ENCODE data around the gene RTN3. TPM values are rescaled to one million over a fixed set of nuclear protein-coding genes. Genes with fewer than 3 reads are reported as not detected.
"Not testable (repeated sequence)": the region's sequence is repeated elsewhere in the genome, so short reads cannot be mapped to it uniquely, and the experiment has no call there.

The RTN3 gene
- total RNA-seq, 1 donor from 2014 or later = 34.1 TPM

DNA sequence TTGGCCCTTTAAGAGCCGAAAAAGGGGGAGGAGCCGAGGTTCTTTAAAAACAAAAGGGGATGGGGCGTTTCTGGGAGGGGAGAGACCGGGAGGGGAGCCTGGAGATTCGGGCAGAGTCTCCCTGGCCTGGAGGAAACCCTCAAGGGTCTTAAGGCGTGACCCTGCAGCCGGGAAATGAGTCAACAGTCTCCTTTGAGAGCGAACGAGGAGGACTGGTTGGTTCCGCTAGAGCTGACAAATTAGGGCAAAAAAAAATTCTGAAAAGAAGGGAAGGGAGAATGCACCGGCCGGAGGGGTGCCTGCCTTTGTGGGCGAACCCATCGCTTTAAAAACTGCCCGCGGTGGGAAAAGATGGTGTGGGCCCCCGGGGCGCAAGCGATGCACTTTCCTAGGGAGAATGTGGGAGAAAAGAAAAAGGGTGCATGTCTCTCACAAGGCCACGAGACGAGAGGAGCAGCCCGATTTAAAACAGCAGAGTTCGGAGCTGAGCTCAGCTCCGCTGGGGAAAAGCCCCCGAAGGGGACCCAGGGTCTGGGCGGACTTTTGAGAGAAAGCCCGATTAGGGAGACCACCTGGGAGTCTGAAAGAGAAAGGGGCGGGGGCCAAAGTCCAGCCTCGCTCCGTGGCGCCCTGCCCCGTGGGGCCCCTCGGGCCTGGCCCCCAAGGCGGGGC, 86.4 kb downstream of the RTN3 start:
- DNase-seq (ENCODE audit: low read depth in 2 of 2) = peak in 1 of 2 donors; percentile 59

DNA sequence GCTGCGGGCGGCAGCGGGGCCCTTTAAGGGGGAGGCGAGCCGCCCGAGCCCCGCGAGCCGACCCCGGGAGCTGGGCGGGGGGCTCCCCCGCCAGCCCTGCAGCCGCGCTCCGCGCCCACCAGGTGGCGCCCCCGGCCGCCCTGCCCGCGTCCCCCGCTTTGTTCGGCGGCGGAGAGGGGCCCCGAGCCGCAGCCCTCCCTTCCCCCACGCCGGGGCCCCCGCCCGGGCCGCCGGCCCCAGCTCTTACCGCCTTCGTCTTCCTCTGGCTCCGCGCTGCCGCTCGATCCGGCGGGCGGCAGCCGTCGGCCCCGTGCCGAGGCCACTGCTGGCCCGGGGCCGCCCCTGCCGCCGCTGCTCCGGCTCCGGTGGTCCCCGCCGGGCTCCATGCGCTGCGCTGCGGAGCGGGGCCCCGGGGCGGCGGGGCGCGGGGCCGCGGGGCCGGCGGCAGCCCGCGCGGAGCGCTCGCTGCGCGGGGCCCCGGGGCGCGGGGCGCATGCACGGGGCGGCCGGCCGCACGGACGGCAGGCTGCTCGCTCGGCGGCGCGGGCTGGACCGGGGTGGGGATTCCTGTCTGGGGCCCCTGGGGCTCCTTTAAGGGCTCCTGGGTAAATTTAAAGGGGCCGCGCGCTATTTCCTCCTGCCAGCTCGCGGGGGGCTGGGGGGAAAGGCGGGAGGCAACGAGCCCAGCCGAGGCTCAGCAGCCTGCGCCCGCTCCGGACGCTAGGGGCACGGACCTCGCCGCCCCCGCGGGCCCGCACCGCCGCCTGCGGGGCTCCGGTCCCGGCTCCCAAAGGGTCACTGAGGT, 87.1 kb downstream of the RTN3 start, which contains the start of gene ZFTA:
Gene ZFTA, minus strand, starts transcription at position 539 of the 805 bp plus-strand sequence. Its CDS starts 153 bp downstream, at position 386.
- DNase-seq (ENCODE audit: low read depth in 2 of 2) = peak in 1 of 2 donors; percentile 57

DNA sequence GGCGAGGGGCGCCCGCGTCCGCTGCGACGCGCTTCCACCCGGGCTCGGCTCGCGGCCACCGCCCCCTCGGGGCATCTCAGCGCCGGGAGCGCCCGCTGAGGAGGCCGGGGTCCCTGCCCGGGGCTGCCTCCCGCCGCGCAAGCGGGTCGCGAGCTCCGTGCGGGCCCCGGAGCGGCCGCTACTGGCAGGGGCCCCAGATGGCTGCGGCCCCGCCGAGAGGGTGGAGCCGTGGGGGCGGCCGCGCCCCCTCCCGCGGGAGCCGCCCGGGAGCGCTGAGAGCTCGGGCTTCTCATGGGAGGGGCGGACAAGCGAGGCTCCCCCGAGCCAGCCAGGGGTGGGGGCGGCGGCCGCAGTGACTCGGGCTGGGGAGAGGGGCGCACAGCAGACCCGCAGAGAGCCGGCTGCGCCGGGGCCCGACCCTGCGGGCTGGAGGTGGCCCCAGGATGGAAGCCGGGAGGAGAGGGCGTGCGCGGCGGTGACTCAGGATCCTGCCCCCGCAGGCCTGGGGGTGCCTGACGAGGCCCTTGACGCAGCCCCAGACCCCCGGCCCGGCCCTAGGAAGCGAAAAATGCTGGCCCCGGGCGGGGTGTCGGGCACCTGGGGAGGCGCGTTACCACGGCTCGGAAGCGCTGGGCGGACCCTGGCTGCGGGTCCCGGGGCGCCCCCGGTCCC, 87.9 kb downstream of the RTN3 start:
- peak in 1 of 2 donors; percentile 50 for DNase-seq (ENCODE audit: low read depth in 2 of 2)

DNA sequence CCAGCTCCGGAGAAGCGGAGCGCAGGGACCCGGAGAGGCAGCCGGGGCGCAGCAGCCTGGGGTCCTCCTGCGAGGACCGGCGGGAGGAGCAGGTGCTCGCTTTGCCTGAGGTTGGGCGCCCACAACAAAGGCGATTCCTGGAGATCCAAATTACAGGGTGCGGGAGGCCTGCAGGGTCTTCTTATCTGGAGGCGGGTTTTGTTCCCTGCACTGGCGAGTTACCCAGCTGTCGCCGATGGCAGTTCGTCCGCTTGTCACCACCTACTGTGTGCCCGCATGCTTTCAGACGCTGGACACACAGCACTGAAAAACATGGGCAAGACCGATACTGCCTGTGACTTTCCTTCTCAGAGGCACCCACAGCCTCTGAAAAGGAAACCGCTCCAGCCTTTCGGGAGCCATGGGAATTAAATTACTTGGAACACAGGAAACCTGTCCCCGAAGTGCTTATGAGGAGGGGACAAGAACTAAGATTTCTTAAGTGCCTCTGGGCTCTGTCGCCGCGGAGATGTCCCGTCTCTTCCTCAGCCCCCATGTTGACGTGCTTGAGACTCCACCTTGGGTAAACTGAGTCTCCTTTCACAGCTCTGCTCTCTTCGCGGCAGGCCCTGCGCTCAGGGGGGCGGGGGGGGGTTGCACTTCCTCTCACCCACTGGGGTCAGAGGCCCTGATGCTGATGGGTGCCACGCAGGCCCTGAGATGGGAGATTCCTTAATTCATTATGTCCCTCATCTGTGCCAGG, 88.6 kb downstream of the RTN3 start:
- DNase-seq (ENCODE audit: low read depth in 2 of 2) = no peak

DNA sequence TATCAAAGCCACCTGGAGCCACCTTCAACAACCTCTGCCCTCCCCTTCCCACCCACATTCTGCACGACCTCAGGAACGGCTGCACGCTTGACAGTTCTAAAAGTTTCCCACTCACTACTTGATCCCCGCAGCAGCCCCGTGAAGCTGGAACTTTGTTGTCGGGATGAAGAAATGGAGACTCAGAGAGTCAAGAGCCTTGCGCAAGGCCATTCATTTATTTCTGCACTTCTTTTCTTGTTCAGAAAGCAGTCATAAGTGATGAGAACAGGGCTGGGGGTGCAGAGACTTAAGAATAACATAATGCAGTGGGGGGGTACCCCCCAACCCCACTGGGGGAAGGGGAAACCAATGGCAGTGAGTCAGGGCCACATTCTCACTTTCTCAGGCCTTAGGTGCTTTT, 89.5 kb downstream of the RTN3 start:
- no peak for DNase-seq (ENCODE audit: low read depth in 2 of 2)

DNA sequence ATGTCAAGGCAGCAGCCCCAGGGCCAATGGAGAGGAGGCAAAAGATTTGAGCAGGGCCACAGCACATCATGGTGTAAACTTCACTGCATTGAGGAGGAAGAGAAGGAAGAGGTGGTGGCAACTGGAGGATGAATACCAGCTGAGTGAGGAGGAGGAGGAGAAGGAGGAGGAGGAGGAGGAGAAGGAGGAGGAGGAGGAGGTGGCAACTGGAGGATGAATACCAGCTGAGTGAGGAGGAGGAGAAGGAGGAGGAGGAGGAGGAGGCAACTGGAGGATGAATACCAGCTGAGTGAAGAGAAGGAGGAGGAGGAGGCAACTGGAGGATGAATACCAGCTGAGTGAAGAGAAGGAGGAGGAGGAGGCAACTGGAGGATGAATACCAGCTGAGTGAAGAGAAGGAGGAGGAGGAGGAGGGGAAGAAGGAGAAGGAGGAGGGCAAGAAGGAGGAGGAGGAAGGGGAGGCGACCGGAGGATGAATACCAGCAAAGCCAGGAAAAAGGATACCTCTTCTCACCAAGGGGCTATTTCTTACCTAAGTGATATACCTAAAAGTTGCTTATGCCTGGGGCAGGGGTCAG, 90.5 kb downstream of the RTN3 start:
- DNase-seq (ENCODE audit: low read depth in 2 of 2) = not testable (repeated sequence)

DNA sequence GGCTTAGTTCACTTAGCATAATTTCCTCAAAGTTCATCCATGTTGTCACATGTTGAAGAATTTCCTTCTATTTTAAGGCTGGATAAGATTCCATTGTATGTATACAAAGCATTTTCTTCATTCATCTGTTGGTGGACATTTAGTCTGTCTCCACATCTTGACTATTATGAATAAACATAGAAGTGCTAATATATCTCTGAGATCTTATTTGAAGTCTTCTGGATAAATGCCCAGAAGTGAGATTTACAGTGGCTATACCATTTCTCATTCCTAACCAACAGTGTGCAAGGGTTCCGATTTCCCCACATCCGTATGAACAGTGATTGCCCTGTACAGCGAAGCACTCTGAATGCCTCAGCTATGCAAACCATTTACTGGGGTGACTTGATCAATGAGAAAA, 93.9 kb downstream of the RTN3 start:
- no peak for DNase-seq (ENCODE audit: low read depth in 2 of 2)

DNA sequence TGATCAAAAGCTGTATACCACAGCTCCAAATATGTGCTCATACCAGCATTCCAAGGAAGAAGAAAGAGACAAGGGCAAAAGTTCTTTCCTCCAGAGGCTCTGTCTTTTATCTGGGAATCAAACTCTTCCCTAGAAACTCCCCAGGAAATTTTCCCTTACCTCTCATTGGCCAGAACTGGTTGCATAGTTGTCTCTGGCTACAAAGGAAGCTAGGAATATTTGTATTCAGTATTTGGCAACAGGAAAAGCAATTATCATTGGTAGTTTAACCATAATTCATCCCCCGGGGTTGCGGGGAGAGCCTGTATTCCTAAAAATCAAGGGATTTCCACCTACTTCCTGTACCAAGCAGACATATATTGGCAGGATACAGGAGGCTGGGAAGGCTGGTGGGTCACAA, 97.7 kb downstream of the RTN3 start:
- DNase-seq (ENCODE audit: low read depth in 2 of 2) = peak; percentile 38 to 50

DNA sequence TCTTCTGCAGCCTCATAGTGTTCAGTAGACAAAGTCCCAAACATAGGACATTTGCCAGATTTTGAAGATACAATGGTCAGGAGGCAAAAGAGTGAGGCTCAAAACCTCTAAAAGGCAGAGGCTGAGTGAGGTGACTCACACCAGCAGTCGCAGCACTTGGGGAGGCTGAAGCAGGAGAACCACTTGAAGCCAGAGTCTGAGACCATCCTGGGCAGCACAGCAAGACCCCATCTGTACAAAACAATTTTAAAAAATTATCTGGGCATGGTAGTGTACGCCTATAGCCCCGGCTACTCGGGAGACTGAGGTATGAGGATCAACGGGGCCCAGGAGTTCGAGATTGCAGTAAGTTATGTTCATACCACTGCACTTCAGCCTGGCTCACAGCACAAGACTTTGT, 101.4 kb downstream of the RTN3 start:
- DNase-seq (ENCODE audit: low read depth in 2 of 2) = no peak

DNA sequence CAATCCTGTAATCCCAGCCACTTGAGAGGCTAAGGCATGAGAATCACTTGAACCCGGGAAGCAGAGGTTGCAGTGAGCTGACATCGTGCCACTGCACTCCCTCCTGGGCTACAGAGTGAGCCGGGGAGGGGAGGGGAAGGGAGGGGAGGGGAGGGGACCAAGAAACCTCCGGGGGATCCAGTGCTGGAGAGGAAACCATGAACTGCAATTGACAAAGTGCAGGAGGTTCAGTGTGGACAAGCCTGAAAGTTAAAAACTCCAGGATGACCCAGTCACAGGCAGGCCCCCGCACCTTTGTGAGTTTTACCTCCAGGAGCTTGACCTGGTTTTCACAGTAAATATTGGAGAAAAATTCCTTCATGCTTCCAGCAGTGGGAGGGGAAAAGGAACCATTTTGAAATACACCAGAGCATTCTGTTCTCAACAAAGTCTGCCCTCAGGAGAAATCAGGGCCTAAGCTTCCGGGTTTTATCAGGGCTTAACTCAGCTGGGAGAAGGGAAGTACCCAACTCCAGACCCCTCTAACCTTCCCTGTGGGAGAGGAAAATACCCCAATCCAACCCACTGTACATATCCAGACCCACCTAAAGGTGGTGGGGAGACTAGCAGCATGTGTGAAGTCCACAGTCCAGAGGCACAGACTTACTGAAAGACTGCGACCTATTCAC, 102.8 kb downstream of the RTN3 start:
- no peak for DNase-seq (ENCODE audit: low read depth in 2 of 2)

DNA sequence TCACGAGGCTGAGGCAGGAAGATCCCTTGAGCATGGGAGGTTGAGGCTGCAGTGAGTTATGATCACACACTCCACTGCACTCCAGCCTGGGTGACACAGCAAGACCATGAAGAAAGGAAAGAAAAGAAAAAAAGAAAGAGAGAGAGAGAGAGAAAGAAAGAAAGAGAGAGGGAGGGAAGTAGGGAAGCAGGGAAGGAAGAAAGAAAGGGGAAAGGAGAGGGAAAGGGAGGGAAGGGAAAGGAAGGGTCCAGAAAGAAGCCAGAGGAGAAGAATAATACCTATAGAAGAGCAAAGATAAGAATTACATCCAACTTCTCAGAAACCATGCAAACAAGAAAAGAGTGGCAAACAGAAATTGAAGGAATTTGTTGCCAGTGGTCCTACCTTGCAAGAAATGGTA, 104.5 kb downstream of the RTN3 start:
- DNase-seq (ENCODE audit: low read depth in 2 of 2) = no peak

DNA sequence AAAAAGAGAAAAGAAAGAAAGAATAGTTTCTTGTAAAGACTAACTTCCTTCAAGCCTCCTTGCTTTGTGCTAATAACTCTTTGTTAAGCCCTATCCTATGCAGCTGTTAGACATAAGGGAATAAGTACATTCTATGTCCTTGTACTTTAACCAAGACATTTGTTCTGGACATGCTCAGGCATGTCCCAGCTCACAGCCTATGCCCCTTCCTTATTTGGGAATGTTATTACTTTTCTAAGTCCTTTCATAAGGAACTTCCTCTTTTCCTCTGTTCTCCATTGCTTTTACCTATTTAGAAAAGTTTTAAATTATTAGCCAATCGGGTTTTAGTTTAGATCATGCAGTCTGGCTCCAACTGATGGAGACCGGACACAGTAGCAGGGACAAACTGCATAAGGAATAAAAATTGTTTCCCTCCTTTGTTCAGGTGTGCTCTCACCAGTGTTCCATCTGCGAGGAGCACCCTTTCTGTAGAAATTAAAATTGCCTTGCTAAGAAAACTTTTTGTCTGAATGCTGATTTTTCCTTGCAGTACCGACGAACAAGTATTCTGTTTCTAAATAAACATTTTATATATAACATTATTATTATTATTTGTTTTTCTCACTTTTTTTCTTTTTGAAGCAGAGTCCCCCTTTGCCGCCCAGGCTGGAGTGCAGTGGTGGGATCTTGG, 110.3 kb downstream of the RTN3 start:
- DNase-seq (ENCODE audit: low read depth in 2 of 2) = no peak

DNA sequence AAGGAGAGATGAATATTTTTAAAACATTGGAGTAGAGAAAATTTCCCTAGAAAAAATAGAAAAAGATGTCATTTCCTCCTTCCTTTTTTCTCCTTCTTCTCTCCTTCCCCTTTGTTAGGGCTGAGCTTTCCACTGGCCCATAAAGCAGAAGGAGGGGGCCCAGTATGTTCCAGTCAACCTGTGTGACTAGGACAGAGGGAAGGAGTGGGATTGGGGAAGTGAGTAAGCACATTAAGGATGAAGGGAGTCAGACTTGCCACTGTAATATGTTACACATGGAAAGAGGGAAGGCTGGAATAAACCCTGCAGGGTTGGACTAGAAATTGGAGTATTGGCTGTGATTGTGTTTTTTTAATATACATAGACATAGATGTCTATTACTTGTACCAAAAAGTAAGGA, 111.9 kb downstream of the RTN3 start:
- DNase-seq (ENCODE audit: low read depth in 2 of 2) = no peak

DNA sequence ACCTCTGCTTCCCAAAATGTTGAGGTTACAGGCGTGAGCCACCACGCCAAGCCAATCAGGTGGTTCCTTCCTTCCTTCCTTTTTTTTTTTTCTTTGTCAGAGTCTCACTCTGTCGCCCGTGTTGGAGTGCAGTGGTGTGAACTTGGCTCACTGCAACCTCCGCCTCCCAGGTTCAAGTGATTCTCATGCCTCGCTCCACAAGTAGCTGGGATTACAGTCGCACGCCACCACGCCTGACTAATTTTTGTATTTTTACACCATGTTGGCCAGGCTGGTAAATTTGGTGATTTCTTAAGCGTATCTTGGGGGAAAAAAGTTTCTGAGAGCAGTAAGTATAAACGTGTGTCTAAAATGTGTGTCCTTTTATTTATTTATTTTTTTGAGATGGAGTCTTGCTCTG, 113.8 kb downstream of the RTN3 start:
- no peak for DNase-seq (ENCODE audit: low read depth in 2 of 2)

DNA sequence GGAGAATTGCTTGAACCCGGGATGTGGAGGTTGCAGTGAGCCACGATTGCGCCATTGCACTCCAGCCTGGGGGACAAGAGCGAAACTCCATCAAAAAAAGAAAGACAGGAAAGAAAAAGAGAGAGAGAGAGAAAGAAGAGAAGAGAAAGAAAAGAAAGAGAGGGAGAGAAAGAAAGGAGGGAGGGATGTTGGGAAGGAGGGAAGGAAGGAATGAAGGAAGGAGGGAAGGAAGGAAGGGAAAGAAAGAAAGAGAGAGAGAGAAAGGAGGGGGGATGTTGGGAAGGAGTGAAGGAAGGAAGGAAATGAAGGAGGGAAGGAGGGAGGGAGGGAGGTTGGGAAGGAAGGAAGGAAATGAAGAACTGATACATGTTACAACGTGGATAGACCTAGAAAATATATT, 119.6 kb downstream of the RTN3 start:
- DNase-seq (ENCODE audit: low read depth in 2 of 2) = no peak

DNA sequence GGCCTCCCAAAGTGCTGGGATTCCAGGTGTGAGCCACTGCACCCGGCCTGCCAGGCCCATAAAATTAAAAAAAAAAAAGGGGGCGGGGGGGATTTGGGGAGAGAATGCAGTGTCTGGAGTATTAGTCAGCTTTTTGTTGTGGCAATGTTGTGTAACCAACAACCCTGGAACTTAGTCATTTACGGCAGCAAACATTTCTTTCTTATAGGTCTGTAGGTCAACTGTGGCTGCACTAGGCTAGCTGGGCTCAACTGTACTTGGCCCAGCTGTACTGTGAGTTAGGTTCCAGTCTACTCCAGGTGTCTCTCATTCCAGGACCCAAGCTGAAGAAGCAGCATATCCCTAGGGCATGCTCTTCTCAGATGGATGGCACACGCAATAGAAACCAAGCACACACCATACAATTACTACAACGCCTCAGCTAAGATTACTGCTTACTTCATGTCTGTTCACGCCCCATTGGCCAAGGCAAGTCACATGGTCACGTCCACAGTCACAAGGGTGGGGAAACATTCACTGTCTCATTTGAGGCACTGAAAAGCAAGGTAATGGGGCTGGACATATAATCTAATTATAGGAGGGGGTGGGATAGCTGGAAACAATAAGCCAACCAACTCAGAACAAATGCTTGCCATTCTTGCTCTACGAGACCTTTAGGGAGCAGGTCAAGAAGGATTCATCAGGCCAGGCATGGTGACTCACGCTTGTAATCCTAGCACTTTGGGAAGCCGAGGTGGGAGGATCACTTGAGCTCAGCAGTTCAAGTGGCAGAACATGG, 121.5 kb downstream of the RTN3 start:
- no peak for DNase-seq (ENCODE audit: low read depth in 2 of 2)

DNA sequence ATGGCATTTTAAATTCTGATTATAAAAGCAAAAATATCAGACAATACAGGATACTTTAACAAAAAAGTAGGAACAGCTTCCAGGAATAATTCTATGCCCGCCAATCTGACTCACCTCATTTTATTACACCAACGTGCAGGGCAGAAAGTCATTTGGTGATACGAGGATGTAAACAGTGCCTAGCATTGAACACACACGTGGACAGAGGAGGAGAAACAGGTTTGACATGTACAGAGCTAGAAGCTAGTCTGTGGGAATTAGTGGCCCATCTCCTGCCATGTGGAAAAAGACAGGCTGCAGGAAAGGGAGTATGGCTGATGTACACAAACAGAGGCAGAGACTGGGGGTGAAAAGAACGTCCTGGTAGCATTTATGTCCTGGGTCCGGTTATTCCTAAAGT, 123.0 kb downstream of the RTN3 start:
- DNase-seq (ENCODE audit: low read depth in 2 of 2) = peak in 1 of 2 donors; percentile 38

DNA sequence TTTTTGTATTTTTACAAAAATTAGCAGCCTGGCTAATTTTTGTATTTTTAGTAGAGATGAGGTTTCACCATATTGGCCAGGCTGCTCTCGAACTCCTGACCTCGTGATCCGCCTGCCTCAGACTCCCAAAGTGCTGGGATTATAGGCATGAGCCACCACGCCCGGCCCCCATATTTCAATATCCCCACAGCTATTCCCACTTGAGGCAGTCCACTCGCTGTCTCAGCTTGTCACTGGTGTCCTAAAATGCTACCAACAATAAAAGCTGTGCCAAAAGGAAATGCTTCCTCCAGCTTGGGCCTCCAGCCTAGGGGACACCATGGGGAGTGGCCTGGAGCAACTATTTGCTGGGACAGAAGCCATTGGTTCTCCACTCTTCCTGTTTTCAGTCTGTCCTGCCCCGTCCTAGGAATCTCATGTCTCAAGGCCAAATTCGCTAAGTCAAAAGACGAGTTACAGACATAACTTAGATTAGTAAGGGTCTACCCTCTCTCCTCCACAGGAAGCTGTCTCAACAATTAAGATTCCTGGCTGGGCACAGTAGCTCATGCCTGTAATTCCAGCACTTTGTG, 124.6 kb downstream of the RTN3 start:
- DNase-seq (ENCODE audit: low read depth in 2 of 2) = peak in 1 of 2 donors; percentile 31

Data from dermis microvascular lymphatic vessel endothelial cell (primary cell).